UCSD-AML1 (cell line): ENCODE measurements around the gene CCNJ.
"Not testable (repeated sequence)": the region's sequence is repeated elsewhere in the genome, so short reads cannot be mapped to it uniquely, and the experiment has no call there.

ENCODE experiments used
- DNase-seq: peaks from one replicate; lab custom pipeline; 2025; ENCODE audit not compliant: unreplicated experiment; lab: John Stamatoyannopoulos, UW

CCNJ gene

GRCh38 chr10:96043033-96043892 is at the start of gene CCNJ:
TSS of gene CCNJ (plus strand) at chr10:96043583. CDS start at chr10:96044394, 811 bp downstream.
- DNase-seq, result peak; percentile 88

- not testable (repeated sequence) for DNase-seq
These were observed 49.0 kb upstream of the CCNJ start for GRCh38 chr10:95994376-95994775.

GRCh38 chr10:95998255-95998784 is 45.1 kb upstream of the CCNJ start:
- DNase-seq, result no peak

- no peak for DNase-seq
These were observed 29.4 kb upstream of the CCNJ start for GRCh38 chr10:96013956-96014355.

- no peak for DNase-seq
These were observed 28.8 kb upstream of the CCNJ start for GRCh38 chr10:96014473-96015102.

- peak; percentile 12 for DNase-seq
These were observed 26.1 kb upstream of the CCNJ start for GRCh38 chr10:96017191-96017687.

GRCh38 chr10:96021332-96021731 is 22.1 kb upstream of the CCNJ start:
- no peak for DNase-seq

GRCh38 chr10:96022739-96023138 is 20.6 kb upstream of the CCNJ start:
- DNase-seq, result no peak

GRCh38 chr10:96023168-96023567 is 20.2 kb upstream of the CCNJ start:
- no peak for DNase-seq

- peak; percentile 51 for DNase-seq
These were observed 17.8 kb upstream of the CCNJ start for GRCh38 chr10:96025566-96025965.

- no peak for DNase-seq
These were observed 8.8 kb upstream of the CCNJ start for GRCh38 chr10:96034625-96035024.

- DNase-seq, result no peak
These were observed 4.7 kb upstream of the CCNJ start for GRCh38 chr10:96038476-96039387.

GRCh38 chr10:96041146-96041545 is 2.2 kb upstream of the CCNJ start:
- DNase-seq, result no peak

GRCh38 chr10:96043893-96044715 is 721 bp downstream of the CCNJ start:
- DNase-seq, result peak; percentile 72

- no peak for DNase-seq
These were observed 1.4 kb downstream of the CCNJ start for GRCh38 chr10:96044736-96045135.

- no peak for DNase-seq
These were observed 3.2 kb downstream of the CCNJ start for GRCh38 chr10:96046546-96046945.

- no peak for DNase-seq
These were observed 3.7 kb downstream of the CCNJ start for GRCh38 chr10:96047004-96047649.

- DNase-seq, result not testable (repeated sequence)
These were observed 4.5 kb downstream of the CCNJ start for GRCh38 chr10:96047925-96048324.

- no peak for DNase-seq
These were observed 6.0 kb downstream of the CCNJ start for GRCh38 chr10:96049340-96049739.

GRCh38 chr10:96053985-96054384 is 10.6 kb downstream of the CCNJ start:
- DNase-seq, result no peak
